Frontal cortex (tissue), 4 donors: ENCODE measurements around the gene SEMA4D. TPM values are rescaled to one million over a fixed set of nuclear protein-coding genes. Genes with fewer than 3 reads are reported as not detected.

Experiments
- DNase-seq, 2 donors: peaks; one replicate each; pipeline ENCODE4 v3.0.0; 2012; ENCODE audit warnings: low spot score in 2 of 2
- FAIRE-seq: peaks from 2 replicates; lab custom pipeline; 2012; peaks lifted over from hg19 to GRCh38; lab: Jason Lieb, UNC
- total RNA-seq: library from RNA; depleted of rRNA; stranded (reverse); fragments of >200 nt; gene quantifications from one replicate; pipeline ENCODE4 v1.2.3, GENCODE V29; 2014
- donor health status: control.
- donor health status: control.
- donor health status: control.

Gene SEMA4D
- total RNA-seq, 1 donor from 2014 or later = 7.7 TPM

- FAIRE-seq = no peak
- DNase-seq = no peak
These were observed 60.1 kb downstream of the SEMA4D start for GRCh38 chr9:89437772-89438171.

- FAIRE-seq (no peak), DNase-seq (no peak)
These were observed 60.8 kb downstream of the SEMA4D start for GRCh38 chr9:89436963-89437625.

GRCh38 chr9:89436326-89436725 is 61.6 kb downstream of the SEMA4D start:
- DNase-seq = no peak

GRCh38 chr9:89435071-89435823 is 62.7 kb downstream of the SEMA4D start:
- DNase-seq (no peak), FAIRE-seq (no peak)

More at GRCh38 chr9:89436326-89436725, 61.6 kb downstream of the SEMA4D start:
- FAIRE-seq = no peak

- DNase-seq = no peak
- FAIRE-seq = no peak
These were observed 63.3 kb downstream of the SEMA4D start for GRCh38 chr9:89434636-89435035.

- DNase-seq (peak in 1 of 2 donors; percentile 63), FAIRE-seq (no peak)
These were observed 64.1 kb downstream of the SEMA4D start for GRCh38 chr9:89433826-89434225.

- DNase-seq (no peak), FAIRE-seq (no peak)
These were observed 64.9 kb downstream of the SEMA4D start for GRCh38 chr9:89432986-89433530.

GRCh38 chr9:89431930-89432725 is 65.8 kb downstream of the SEMA4D start:
- no peak for FAIRE-seq
- DNase-seq = no peak

- DNase-seq (no peak), FAIRE-seq (no peak)
These were observed 66.9 kb downstream of the SEMA4D start for GRCh38 chr9:89430995-89431394.

- DNase-seq (no peak), FAIRE-seq (no peak)
These were observed 68.7 kb downstream of the SEMA4D start for GRCh38 chr9:89428901-89429890.

GRCh38 chr9:89428222-89428761 is 69.6 kb downstream of the SEMA4D start:
- DNase-seq (no peak), FAIRE-seq (no peak)

- DNase-seq (no peak), FAIRE-seq (no peak)
These were observed 70.2 kb downstream of the SEMA4D start for GRCh38 chr9:89427621-89428221.

GRCh38 chr9:89426384-89426961 is 71.4 kb downstream of the SEMA4D start:
- DNase-seq = no peak
- no peak for FAIRE-seq

GRCh38 chr9:89425921-89426383 is 72.0 kb downstream of the SEMA4D start:
- DNase-seq = no peak
- FAIRE-seq = no peak

GRCh38 chr9:89425024-89425805 is 72.7 kb downstream of the SEMA4D start:
- DNase-seq (no peak), FAIRE-seq (no peak)

GRCh38 chr9:89422151-89422975 is 75.5 kb downstream of the SEMA4D start:
- FAIRE-seq (no peak), DNase-seq (no peak)
